GM19463 (cell line): Measurements from ENCODE around the gene IL7R.
"Not testable (repeated sequence)": the region's sequence is repeated elsewhere in the genome, so short reads cannot be mapped to it uniquely, and the experiment has no call there.

Experiments used
- ATAC-seq: cut with Tn5 transposase; IDR thresholded peaks from one replicate; pipeline ENCODE4 v1.9.1; 2021; ENCODE audit warnings: mild to moderate bottlenecking, moderate library complexity; ENCODE audit not compliant: unreplicated experiment

Gene IL7R

GRCh38 chr5:35838370-35839042, 18.2 kb upstream of the IL7R start:
- ATAC-seq = no peak

DNA sequence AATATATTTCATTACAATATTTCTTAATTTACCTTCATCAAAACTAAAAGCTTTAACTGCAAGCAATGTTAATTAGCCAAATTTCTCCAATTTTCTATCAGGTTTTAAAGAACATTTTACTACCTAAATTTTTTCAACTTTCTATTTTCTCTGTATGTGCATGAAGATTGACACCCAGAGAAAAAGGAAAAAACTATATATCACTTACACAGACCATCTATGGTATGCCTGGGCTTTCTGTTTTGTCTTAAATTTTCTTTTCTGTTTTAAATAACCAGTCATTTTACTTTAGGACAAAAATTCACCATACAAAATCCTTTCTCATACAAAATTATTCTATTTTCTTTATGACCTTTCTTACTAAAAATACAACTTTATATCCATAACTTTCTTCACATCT, 13.8 kb upstream of the IL7R start:
- ATAC-seq = no peak

DNA sequence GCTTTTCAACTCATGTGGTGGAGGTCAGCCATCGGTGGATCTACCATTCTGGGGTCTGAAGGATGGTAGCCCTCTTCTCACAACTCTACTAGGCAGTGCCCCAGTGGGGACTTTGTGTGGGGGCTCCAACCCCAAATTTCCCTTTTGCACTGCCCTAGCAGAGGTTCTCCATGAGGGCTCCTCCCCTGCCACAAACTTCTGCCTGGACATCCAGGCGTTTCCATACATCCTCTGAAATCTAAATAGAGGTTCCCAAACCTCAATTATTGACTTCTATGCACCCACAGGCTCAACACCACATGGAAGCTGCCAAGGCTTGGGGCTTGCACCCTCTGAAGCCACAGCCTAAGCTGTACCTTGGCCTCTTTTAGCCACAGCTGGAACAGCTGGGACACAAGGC, 11.2 kb upstream of the IL7R start:
- ATAC-seq = not testable (repeated sequence)

GRCh38 chr5:35847491-35847890, 9.2 kb upstream of the IL7R start:
- no peak for ATAC-seq

DNA sequence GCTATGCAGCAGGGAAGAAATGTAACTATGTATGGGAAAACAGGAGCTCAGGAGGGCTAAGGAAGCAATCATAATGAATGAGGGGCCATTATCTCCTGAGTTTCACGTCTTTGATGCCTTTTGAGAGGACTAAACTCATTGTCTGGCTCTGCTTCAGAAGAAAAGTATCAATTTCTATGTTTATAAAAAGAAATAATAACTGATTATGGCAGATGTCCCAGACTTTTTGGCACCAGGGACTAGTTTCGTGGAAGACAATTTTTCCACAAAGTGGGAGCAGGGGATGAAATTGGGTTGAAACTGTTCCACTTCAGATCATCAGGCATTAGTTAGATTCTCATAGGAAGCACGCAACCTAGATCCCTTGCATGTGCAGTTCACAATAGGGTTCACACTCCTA, 8.7 kb upstream of the IL7R start:
- ATAC-seq = no peak

GRCh38 chr5:35849860-35850259, 6.8 kb upstream of the IL7R start:
- ATAC-seq = no peak

DNA sequence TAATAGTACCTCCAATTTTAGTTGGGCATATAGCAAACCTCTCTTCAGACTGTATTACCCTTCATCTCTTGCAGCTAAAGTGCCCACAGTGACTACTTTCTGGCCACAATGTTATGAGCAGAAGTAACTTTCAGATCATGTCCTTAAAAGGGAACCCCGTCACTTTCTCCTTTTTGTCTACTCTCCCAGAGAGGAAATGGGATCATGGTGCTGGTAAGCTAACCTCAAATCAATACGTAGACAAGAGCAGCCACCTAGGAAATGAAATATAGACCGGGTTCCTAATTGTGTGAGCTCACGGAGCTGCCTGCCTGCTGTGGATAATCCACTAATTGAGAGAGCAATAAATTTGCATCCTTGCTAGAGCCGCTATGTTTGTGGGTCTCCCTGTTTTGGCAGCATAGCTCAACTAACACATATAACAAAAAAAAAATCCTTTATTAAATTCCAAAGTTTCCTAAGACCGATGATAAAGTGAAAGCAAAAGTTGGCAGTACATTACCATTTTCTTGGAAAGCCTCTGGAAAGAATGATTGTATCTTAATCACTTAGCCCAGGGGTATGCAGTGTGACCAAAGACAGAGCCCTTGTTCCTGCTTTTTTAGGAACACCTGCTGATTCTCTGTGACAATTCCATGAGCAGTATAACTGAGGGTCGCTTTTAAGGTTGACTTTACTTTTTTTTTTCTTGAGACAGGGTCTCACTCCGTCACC, 5.6 kb upstream of the IL7R start:
- ATAC-seq = no peak

- ATAC-seq = peak; percentile 50
Observed at GRCh38 chr5:35852084-35852734, 4.5 kb upstream of the IL7R start.

DNA sequence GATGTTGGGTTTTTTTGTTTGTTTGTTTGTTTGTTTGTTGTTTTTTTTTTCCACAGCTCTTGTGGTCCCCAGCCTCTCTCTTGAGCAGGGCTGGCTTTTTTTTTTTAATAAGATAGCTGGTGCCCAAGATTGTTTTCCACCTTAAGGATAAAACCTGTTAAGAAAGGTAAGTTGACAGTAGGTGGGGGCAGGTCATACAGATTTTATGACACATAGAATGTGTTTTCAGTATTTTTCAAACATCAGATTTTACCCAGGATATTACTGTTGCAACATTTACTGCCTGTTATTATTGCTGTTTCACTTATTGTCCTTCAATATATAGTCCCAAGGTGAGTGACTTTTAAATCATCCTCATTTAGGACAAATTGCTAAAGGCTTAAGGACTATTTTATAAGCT, 3.9 kb upstream of the IL7R start:
- ATAC-seq = no peak

DNA sequence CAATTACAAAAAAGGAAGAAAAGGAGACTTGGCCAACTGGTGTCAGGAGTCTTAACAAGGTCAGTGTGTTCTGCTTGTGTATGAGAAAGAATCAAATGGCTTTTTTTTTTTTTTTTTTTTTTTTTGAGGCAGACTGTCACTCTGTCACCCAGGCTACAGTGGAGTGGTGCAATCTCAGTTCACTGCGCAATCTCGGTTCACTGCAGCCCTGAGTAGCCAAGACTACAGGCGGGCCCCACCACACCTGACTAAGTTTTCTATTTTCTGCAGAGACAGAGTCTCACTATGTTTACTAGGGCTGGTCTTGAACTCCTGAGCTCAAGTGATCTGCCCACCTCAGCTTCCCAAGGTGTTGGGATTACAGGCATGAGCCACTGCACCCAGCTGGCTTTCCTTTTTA, 3.1 kb upstream of the IL7R start:
- ATAC-seq = no peak

DNA sequence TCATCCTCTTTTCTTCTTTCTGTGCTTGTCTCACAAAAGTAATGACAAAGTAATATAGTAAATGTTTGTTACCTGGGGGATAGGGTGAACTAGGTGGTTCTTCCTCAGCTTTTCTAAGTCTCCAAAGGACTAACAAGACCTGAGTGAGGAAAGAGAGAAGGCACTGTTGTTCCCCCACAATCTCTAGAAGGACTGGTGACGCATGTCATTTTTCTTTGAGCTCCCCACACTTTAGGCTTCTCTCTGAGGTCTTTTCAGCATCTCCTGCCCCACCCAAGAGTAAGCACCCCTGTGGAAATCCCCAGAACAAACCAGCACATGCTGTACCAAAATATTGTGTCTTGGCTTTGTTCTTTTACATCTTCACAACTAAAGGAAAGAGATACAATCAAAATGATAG, 2.4 kb upstream of the IL7R start:
- no peak for ATAC-seq

DNA sequence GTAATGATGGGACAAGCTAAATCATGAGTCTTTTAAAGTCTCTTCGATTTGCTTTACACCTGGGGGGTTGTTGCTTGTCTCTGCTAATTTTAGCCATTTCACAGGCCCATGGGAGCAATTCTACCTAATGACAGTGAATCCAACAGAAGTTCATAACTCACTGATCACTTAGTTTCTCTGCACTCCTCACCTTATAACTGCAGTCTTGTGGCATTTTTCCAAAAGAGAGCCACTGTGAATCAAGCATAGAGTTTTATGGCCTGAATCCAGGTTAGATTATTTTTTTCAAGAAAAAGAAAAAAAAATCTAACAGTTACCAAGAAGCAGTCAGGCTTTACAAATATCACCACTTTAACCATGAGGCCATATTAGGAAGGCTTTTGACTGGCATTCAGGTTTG, 1.5 kb upstream of the IL7R start:
- no peak for ATAC-seq

GRCh38 chr5:35856186-35856764, 416 bp upstream of the IL7R start:
- ATAC-seq = not testable (repeated sequence)

GRCh38 chr5:35857606-35858205, 1.0 kb downstream of the IL7R start:
- no peak for ATAC-seq

GRCh38 chr5:35859101-35859661, 2.5 kb downstream of the IL7R start:
- ATAC-seq = no peak

GRCh38 chr5:35860686-35861085, 4.0 kb downstream of the IL7R start:
- no peak for ATAC-seq

DNA sequence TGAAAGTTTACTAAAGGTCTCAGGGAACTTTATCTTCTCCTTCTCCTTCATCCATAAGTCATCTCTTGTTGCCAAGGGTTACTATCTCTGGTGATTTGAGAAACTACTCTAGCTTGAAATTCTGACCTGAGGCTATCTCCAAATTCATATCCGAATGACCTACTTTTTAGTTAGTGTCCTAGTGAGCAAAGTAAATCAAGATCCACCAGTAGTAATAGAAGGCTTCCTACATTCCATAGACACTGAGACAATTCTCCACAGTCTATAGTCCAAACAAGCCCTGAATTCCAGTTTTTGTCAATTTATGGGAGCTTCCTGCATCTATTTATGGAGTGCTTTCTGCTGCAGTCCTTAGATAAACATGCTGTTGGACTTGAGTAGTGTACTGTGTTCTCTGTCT, 5.0 kb downstream of the IL7R start:
- no peak for ATAC-seq

DNA sequence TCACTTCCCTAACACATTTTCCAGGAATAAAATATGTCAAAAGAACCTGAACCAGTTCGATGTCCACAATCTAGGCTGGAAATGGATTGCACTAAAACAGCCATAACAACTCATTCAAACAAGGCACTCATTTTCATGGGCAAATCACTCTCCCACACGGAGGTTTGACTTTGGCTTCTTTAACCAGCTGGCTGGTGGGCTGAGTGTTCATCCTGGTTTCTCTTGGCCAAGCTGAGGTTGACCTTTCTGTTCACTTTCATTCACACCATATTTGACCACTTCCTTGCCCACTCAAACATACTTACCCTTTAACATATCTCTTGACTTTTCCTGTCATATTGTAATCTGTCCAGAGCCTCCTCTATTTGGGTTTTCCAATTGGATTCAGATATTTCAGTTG, 5.4 kb downstream of the IL7R start:
- peak; percentile 45 for ATAC-seq

GRCh38 chr5:35863159-35863558, 6.5 kb downstream of the IL7R start:
- peak; percentile 41 for ATAC-seq

GRCh38 chr5:35867998-35868397, 11.3 kb downstream of the IL7R start:
- ATAC-seq = no peak

GRCh38 chr5:35869685-35870277, 13.1 kb downstream of the IL7R start:
- no peak for ATAC-seq
